HG03108 (cell line): ENCODE measurements around the gene NLE1.
"Not testable (repeated sequence)": the region's sequence is repeated elsewhere in the genome, so short reads cannot be mapped to it uniquely, and the experiment has no call there.

Experiments used
- ATAC-seq: cut with Tn5 transposase; IDR thresholded peaks from one replicate; pipeline ENCODE4 v1.9.1; 2021; ENCODE audit warnings: moderate library complexity; ENCODE audit not compliant: unreplicated experiment

The NLE1 gene

DNA sequence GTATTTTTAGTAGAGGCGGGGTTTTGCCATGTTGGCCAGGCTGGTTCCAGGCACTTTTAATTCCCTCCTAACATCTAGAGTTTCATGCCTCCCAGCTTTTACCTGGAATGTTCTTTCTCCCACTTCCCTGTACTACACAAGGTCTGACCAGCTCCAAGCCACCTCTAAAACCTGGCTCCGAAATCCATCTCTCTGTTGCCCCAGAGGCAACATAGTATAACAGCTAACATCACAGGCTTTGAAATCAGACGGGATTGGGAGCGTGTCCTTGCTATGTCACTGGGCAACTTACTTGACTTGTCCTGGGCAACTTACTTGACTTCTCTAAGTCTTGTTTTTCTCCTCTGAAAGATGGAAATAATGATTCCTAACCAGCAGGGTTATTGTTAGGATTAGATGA lies 20.7 kb upstream of the NLE1 start:
- ATAC-seq = no peak

- ATAC-seq = no peak
These were observed 19.2 kb upstream of the NLE1 start for GRCh38 chr17:35161281-35161761.

DNA sequence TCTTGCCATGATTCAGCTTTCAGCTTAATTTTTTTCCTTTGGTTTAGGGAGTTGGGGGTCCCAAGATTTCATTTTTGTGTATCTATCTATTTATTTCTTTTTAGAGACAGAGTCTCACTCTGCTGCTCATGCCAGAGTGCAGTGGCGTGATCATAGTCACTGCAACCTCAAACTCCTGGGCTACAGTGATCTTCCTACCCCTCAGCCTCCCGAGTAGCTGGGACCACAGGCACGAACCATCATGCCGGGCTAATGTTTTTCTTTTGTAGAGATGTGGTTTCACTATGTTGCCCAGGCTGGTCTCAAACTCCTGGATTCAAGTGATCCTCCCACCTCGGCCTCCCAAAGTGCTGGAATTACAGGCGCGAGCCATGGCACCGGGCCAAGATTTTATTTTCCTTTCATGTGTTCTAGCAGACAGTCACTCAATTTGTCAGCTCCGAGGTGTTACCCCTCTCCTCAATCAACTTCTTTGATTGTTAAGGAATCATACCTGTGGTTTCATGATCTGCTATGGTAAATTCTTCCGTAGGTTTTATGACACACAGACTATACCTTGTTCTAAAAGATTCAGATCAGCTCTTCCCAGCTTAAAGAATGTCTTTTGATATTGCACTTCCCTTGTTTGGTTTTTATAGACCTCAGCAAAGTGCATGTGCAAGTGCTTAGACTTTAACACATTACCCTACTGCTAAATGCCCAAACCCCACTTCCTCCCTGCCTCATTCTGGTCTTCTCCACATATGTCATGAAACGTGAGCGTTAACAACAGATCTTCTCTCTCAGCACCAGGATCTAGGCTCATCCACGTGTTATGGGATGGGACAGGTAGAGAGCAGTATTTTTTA lies 18.5 kb upstream of the NLE1 start:
- no peak for ATAC-seq

- ATAC-seq = no peak
These were observed 17.8 kb upstream of the NLE1 start for GRCh38 chr17:35159940-35160339.

- no peak for ATAC-seq
These were observed 13.1 kb upstream of the NLE1 start for GRCh38 chr17:35155246-35155645.

DNA sequence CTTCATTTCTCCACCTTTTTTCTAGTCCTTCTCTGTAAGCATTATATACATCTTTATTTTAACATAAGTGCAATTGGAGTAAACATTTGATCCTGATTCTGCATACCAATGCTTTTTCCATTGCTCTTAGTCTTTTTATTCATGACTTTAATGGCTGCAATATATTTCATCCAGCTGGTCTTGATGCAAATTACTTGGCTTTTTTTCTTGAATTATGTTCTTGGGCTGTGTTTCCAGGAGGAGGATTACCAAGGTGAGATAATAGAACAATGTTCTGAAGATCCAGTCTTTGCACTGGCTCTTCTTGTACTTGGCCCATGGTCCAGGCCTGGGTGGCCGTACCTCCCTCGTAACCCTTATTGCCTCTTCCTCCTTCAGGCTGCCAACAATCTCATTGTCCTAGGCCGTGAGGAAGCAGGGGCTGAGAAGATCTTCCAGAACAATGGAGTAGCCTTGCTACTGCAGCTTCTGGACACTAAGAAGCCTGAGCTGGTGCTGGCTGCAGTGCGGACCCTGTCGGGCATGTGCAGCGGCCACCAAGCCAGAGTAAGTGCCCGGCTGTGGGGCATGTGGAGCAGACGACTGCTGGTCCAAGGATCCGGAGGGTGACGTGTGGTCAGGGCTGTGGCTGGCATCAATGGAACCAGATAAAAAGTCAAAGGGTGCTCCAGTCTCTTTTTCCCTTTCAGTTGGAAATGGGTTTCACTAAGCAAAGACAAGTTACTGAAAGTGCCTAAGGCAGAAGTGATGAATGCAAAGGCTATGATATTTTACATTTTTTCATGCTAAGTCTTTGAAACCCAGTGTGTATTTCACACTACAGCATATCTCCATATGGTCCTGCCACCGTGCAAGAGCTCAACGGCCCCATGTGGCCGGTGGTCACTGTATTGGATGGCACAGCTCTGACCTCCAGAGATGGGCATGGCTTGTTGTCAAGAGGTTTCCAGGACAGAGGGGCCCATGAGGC lies 12.4 kb upstream of the NLE1 start:
- ATAC-seq = no peak

DNA sequence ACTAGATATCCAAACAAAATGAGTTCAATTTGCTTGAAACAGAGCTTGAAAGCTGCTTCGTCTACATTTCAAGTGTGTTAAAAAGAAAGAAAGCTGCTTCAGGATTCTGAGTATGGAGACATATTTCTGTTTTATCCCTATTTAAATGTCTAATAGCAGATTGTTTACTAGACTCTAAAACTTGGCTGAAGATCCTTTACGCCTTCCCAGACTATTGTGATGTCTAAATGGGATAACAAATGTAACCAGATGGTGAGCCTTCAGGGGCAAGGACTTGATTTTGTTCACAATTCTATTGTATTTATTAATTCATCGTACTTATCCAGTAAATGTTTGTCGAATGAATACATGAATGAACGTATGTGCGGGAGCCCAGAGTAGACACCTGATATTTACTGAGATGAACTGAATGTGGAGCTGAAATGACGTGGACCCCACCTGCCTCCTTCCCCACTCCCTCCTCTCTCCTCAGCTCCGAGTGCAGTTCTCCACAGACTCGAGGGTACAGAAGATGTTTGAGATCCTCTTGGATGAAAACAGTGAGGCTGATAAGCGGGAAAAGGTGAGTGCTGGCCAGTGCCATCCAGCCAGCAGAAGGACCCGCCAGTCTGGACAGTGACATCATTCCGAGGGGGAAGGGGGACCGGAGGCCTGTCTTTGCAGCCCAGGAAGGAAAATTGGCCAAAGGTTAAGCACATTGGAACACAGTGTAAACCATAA lies 10.5 kb upstream of the NLE1 start:
- no peak for ATAC-seq

- ATAC-seq = not testable (repeated sequence)
These were observed 9.0 kb upstream of the NLE1 start for GRCh38 chr17:35151080-35151479.

DNA sequence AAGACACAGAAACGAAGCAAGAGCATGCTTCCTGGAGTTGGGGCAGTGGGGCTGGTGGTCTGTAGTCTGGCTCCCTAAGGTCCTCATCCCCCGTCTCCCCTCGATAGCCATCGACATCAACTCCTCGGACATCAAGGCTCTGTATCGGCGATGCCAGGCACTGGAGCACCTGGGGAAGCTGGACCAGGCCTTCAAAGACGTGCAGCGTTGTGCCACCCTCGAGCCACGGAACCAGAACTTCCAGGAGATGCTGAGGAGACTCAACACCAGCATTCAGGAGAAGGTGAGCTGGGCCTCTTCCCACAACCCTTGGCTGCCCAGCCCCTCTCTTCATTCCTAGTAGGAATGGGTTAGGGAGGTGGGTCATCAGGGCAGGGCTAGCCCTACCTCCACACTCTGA lies 7.8 kb upstream of the NLE1 start:
- no peak for ATAC-seq

- no peak for ATAC-seq
These were observed 6.0 kb upstream of the NLE1 start for GRCh38 chr17:35148144-35148543.

GRCh38 chr17:35147375-35147905 lies 5.3 kb upstream of the NLE1 start, which contains the start of gene UNC45B:
UNC45B (plus strand) TSS chr17:35147817; CDS start chr17:35148264, 447 bp downstream.
- ATAC-seq = no peak

- ATAC-seq = no peak
These were observed 4.2 kb upstream of the NLE1 start for GRCh38 chr17:35146214-35146833.

GRCh38 chr17:35144840-35145239 lies 2.7 kb upstream of the NLE1 start:
- ATAC-seq = no peak

DNA sequence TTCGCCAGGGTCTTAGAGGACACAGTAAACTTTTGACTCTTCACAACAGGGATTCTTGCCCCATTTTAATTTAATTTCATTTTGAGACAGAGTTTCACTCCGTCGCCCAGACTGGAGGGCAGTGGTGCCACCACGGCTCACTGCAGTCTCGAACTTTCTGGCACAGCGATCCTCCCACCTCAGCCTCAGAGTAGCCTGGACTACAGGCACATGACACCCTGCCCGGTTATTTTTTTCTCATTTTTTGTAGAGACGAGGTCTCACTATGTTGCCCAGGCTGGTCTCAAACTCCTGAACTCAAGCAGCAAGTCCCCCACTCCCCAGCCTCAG lies 329 bp upstream of the NLE1 start:
- ATAC-seq = no peak

DNA sequence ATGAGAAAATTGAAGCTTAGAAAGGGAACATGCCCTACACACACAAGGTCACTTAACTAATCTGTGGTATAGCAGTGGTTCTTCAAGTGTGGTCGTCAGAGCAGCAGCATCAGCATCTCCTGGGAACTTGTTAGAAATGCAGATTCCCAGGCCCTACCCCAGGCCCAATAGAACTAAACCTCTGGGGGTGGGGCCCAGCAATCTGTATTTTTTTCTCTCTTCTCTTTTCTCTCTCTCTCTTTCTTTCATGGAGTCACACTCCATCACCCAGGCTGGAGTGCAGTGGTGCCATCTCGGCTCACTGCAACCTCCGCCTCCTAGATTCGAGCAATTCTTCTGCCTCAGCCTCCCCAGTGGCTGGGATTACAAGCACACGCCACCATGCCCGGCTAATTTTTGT lies 3.9 kb downstream of the NLE1 start:
- no peak for ATAC-seq

GRCh38 chr17:35135322-35135721 lies 6.8 kb downstream of the NLE1 start:
- no peak for ATAC-seq

GRCh38 chr17:35132816-35133550 lies 9.1 kb downstream of the NLE1 start:
- ATAC-seq = no peak

DNA sequence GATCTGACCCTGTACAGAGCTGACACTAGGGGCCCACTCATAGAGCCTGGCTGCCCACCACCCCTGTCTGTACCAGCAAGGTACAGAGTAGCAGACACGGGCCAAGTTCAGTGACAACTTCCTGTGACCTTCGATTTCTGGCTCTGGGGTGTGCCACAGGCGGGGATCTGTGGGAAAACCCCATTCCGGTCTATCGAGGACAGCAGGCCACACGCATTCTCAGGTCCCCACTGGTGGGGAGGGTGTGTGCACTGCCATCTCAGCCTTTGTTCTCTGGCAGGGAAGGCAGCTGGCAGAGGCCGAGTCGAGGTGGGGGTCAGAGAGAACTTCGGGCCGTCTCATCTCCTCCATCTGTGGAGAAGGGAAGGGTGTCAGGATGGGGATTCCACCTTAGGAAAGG lies 10.0 kb downstream of the NLE1 start:
- ATAC-seq = no peak

DNA sequence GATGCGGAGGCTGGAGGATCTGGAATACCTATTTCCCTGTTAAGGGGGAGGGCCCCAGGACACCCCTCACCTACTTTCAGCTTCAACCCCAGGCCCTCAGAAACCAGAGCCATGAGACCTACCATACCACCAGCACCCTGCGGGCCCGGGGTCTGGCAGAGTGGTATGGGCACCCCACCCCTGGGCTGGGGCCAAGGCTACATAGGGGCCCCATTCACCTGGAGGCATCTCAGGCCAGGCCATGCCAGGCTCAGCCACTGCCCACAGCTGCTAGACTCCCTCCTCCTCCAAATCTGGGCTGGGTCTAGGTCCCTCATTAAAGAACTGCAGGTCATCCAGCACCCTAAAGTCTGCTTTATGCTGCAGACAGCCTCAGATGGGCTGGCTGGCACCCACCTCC lies 11.7 kb downstream of the NLE1 start:
- ATAC-seq = no peak

GRCh38 chr17:35129973-35130351 lies 12.1 kb downstream of the NLE1 start:
- no peak for ATAC-seq
